ENCODE measurements around the gene TPRG1.

GRCh38 chr3:189286916-189287315 lies 115.1 kb downstream of the TPRG1 start:
- no peak for TF ChIP-seq ZNF551 (CRISPR knock-in tag; IDR thresholded peaks at IDR 0.05)
- no peak for TF ChIP-seq PYGO2 (tag; IDR thresholded peaks at IDR 0.05)
- no peak for TF ChIP-seq SREBF2 (CRISPR knock-in tag; IDR thresholded peaks at IDR 0.05)

Data from K562 (cell line).